ENCODE data around the gene CFDP1.
A peak's percentile ranks its signal among the peaks of the same experiment; 100 is the strongest.

Gene CFDP1

GRCh38 chr16:75252946-75253911 is 180.1 kb downstream of the CFDP1 start:
- no peak for TF ChIP-seq EZH2 (IDR thresholded peaks at IDR 0.05; ENCODE audit: borderline replicate concordance, low read length)
- TF ChIP-seq, protein P1, sequence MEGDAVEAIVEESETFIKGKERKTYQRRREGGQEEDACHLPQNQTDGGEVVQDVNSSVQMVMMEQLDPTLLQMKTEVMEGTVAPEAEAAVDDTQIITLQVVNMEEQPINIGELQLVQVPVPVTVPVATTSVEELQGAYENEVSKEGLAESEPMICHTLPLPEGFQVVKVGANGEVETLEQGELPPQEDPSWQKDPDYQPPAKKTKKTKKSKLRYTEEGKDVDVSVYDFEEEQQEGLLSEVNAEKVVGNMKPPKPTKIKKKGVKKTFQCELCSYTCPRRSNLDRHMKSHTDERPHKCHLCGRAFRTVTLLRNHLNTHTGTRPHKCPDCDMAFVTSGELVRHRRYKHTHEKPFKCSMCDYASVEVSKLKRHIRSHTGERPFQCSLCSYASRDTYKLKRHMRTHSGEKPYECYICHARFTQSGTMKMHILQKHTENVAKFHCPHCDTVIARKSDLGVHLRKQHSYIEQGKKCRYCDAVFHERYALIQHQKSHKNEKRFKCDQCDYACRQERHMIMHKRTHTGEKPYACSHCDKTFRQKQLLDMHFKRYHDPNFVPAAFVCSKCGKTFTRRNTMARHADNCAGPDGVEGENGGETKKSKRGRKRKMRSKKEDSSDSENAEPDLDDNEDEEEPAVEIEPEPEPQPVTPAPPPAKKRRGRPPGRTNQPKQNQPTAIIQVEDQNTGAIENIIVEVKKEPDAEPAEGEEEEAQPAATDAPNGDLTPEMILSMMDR (IDR thresholded peaks at IDR 0.05; ENCODE audit: low read length): no peak
- no peak overlapping the region for H3K4me3 ChIP-seq (ENCODE audit: low read depth, low read length, poor library complexity, severe bottlenecking)

GRCh38 chr16:75252049-75252864 is 181.0 kb downstream of the CFDP1 start:
- Histone ChIP-seq H3K9me2 (ENCODE audit: low read depth, low read length) (no peaks in the 10 kb centered on the region), H2AFZ (ENCODE audit: low read length) (no peak overlapping the region)

More at GRCh38 chr16:75252946-75253911, 180.1 kb downstream of the CFDP1 start:
- H3K4me1 ChIP-seq (ENCODE audit: insufficient read depth, low read length, severe bottlenecking): peaks cover 11% of the 10 kb centered on the region
- no peak overlapping the region for H3K27ac ChIP-seq (ENCODE audit: low read depth, low read length, poor library complexity, severe bottlenecking)
- no peak overlapping the region for H3K9ac ChIP-seq (ENCODE audit: low read length)
- no peak overlapping the region for H2AFZ ChIP-seq (ENCODE audit: low read length)
- peaks cover 21% of the 10 kb centered on the region; the same call in 1 of the 2 replicates for H3K27me3 ChIP-seq (ENCODE audit: insufficient read depth, low read length)
- H3K9me2 ChIP-seq (ENCODE audit: low read depth, low read length): no peaks in the 10 kb centered on the region
- H3K9me3 ChIP-seq (ENCODE audit: low read length): no peaks in the 10 kb centered on the region
- no peaks in the 10 kb centered on the region for H4K20me1 ChIP-seq (ENCODE audit: insufficient read depth, low read length)
- no peaks in the 10 kb centered on the region for H3K36me3 ChIP-seq (ENCODE audit: insufficient read depth, low read length)
- H3K4me2 ChIP-seq (ENCODE audit: low read length): no peak overlapping the region
- no peaks in the 10 kb centered on the region for H3F3A ChIP-seq (ENCODE audit: insufficient read depth, low read length)
- H3K79me2 ChIP-seq (ENCODE audit: insufficient read depth, low read length): no peaks in the 10 kb centered on the region

More at GRCh38 chr16:75252049-75252864, 181.0 kb downstream of the CFDP1 start:
- H3K9ac ChIP-seq (ENCODE audit: low read length): no peak overlapping the region; the same call in 1 of the 2 replicates
- peaks cover 11% of the 10 kb centered on the region for H3K4me1 ChIP-seq (ENCODE audit: insufficient read depth, low read length, severe bottlenecking)
- TF ChIP-seq, protein P1 (IDR thresholded peaks at IDR 0.05; ENCODE audit: low read length): no peak
- TF ChIP-seq EZH2 (IDR thresholded peaks at IDR 0.05; ENCODE audit: borderline replicate concordance, low read length): no peak
- peak overlapping the region; percentile 58 for H3K4me2 ChIP-seq (ENCODE audit: low read length)
- no peak overlapping the region for H3K27ac ChIP-seq (ENCODE audit: low read depth, low read length, poor library complexity, severe bottlenecking)
- H3K79me2 ChIP-seq (ENCODE audit: insufficient read depth, low read length): no peaks in the 10 kb centered on the region
- H3K4me3 ChIP-seq (ENCODE audit: low read depth, low read length, poor library complexity, severe bottlenecking): peak overlapping the region; percentile 46
- no peaks in the 10 kb centered on the region for H3F3A ChIP-seq (ENCODE audit: insufficient read depth, low read length)
- no peaks in the 10 kb centered on the region for H3K9me3 ChIP-seq (ENCODE audit: low read length)
- no peaks in the 10 kb centered on the region for H3K36me3 ChIP-seq (ENCODE audit: insufficient read depth, low read length)
- H3K27me3 ChIP-seq (ENCODE audit: insufficient read depth, low read length): peaks cover 15% of the 10 kb centered on the region; the same call in 1 of the 2 replicates
- no peaks in the 10 kb centered on the region for H4K20me1 ChIP-seq (ENCODE audit: insufficient read depth, low read length)

All from OCI-LY1 (cell line).